ENCODE results near the gene SGTA.

The SGTA gene

GRCh38 chr19:2722541-2723344, 60.3 kb downstream of the SGTA start (continued):
- TF ChIP-seq ZNF140 (tag by site-specific recombination; IDR thresholded peaks at IDR 0.05) (no peak), ZNF513 (tag by site-specific recombination; IDR thresholded peaks at IDR 0.05) (no peak), KLF8 (tag by site-specific recombination; IDR thresholded peaks at IDR 0.05) (no peak), KLF10 (tag by site-specific recombination; IDR thresholded peaks at IDR 0.05) (no peak), ZNF645 (tag by site-specific recombination; IDR thresholded peaks at IDR 0.05) (no peak), ZNF518A (tag by site-specific recombination; conservative IDR thresholded peaks at IDR 0.05; ENCODE audit: low read depth) (no peak), ZFHX2 (tag by site-specific recombination; conservative IDR thresholded peaks at IDR 0.05) (peak; percentile 92), ZNF561 (tag by site-specific recombination; IDR thresholded peaks at IDR 0.05; ENCODE audit: borderline replicate concordance) (no peak), ZNF18 (tag by site-specific recombination; IDR thresholded peaks at IDR 0.05) (no peak), ZSCAN4 (tag by site-specific recombination; IDR thresholded peaks at IDR 0.05) (no peak), ZNF626 (tag by site-specific recombination; IDR thresholded peaks at IDR 0.05) (no peak), YY1 (tag by site-specific recombination; IDR thresholded peaks at IDR 0.05) (no peak), ZFP3 (tag by site-specific recombination; IDR thresholded peaks at IDR 0.05; ENCODE audit: low read depth) (no peak), ZNF580 (tag by site-specific recombination; IDR thresholded peaks at IDR 0.05) (no peak), SP3 (tag by site-specific recombination; IDR thresholded peaks at IDR 0.05) (no peak), ZNF398 (tag by site-specific recombination; IDR thresholded peaks at IDR 0.05) (no peak), ZNF677 (tag by site-specific recombination; IDR thresholded peaks at IDR 0.05) (no peak), KLF1 (tag by site-specific recombination; IDR thresholded peaks at IDR 0.05) (peak; percentile 17; the same call in 1 of the 2 replicates), ZNF707 (tag by site-specific recombination; IDR thresholded peaks at IDR 0.05) (no peak), ZNF670 (tag by site-specific recombination; IDR thresholded peaks at IDR 0.05; ENCODE audit: low read depth) (no peak), GLI2 (tag by site-specific recombination; IDR thresholded peaks at IDR 0.05; ENCODE audit: borderline replicate concordance, low read depth) (no peak), INSM2 (tag by site-specific recombination; IDR thresholded peaks at IDR 0.05) (no peak), ZNF791 (tag by site-specific recombination; IDR thresholded peaks at IDR 0.05) (no peak), GLI4 (tag by site-specific recombination; IDR thresholded peaks at IDR 0.05) (no peak), ZNF138 (tag by site-specific recombination; IDR thresholded peaks at IDR 0.05; ENCODE audit: borderline replicate concordance) (no peak)
